HEK293 (cell line): ENCODE results near the gene RNU5B-1.

ENCODE experiments used
- CTCF ChIA-PET: fragments of 350-600 bp; formaldehyde crosslinking; extraction: SDS; loops from one replicate; lab custom pipeline; 2021; ENCODE audit warnings: antibody characterized with exemption; lab: Yijun Ruan, JAX
- POLR2A ChIA-PET: fragments of 300-600 bp; formaldehyde crosslinking; extraction: SDS; loops from one replicate; lab custom pipeline; 2020; ENCODE audit warnings: antibody characterized with exemption, inconsistent platforms; lab: Yijun Ruan, JAX
- H3K27ac ChIP-seq: fragments of 200-500 bp; sonication (Bioruptor generic); 2 replicates; pipeline ENCODE4 v1.5.1; 2014; ENCODE audit warnings: low read depth, low read length, control low read depth, inconsistent platforms; ENCODE audit errors: extremely low read depth
- H3K36me3 ChIP-seq, 2 experiments: fragments of 200-500 bp in 1 of 2; sonication (Bioruptor generic) in 1 of 2; 1 replicate in 1 of 2; 2 replicates in 1 of 2; pipeline ENCODE4 v1.5.1; 2014 to 2017; ENCODE audit warnings: inconsistent platforms in 2 of 2, low read length in 2 of 2; ENCODE audit not compliant: control insufficient read depth in 2 of 2, insufficient read depth in 1 of 2
- H3K4me1 ChIP-seq: fragments of 200-500 bp; sonication (Bioruptor generic); 2 replicates; pipeline ENCODE4 v1.5.1; 2014; ENCODE audit warnings: mild to moderate bottlenecking, low read length, inconsistent platforms; ENCODE audit not compliant: control insufficient read depth, insufficient read depth
- H3K4me3 ChIP-seq: 2 replicates; pipeline ENCODE4 v1.5.1; 2011; ENCODE audit warnings: low read depth, mild to moderate bottlenecking, control low read depth, low read length, moderate library complexity
- H3K9me3 ChIP-seq: fragments of 200-500 bp; sonication (Bioruptor generic); 2 replicates; pipeline ENCODE4 v1.5.1; 2014; ENCODE audit warnings: low read depth, low read length, inconsistent platforms; ENCODE audit not compliant: control insufficient read depth, insufficient read depth
- FEZF1 ChIP-seq: fragments of 450-650 bp; formaldehyde crosslinking; IDR thresholded peaks from 2 replicates; pipeline ENCODE4 v1.5.1; 2016; ENCODE audit warnings: missing biosample characterization, missing genetic modification characterization
- GLIS1 ChIP-seq: fragments of 450-650 bp; formaldehyde crosslinking; IDR thresholded peaks from 2 replicates; pipeline ENCODE4 v1.5.1; 2016; ENCODE audit warnings: missing biosample characterization, missing genetic modification characterization
- GLIS2 ChIP-seq: fragments of 450-650 bp; formaldehyde crosslinking; IDR thresholded peaks from 2 replicates; pipeline ENCODE4 v1.5.1; 2016; ENCODE audit warnings: missing biosample characterization, missing genetic modification characterization
- HOXA7 ChIP-seq: sonication (generic); formaldehyde crosslinking; IDR thresholded peaks from 2 replicates; pipeline ENCODE4 v1.8.1; 2022; ENCODE audit warnings: missing genetic modification reagents, borderline replicate concordance
- MEIS1 ChIP-seq: sonication (generic); formaldehyde crosslinking; IDR thresholded peaks from 2 replicates; pipeline ENCODE4 v1.8.1; 2022; ENCODE audit warnings: missing genetic modification reagents, mild to moderate bottlenecking, borderline replicate concordance
- ZBTB17 ChIP-seq: fragments of 450-650 bp; formaldehyde crosslinking; IDR thresholded peaks from 2 replicates; pipeline ENCODE4 v1.5.1; 2016; ENCODE audit warnings: missing biosample characterization, missing genetic modification characterization
- ZBTB21 ChIP-seq: fragments of 450-650 bp; formaldehyde crosslinking; IDR thresholded peaks from 2 replicates; pipeline ENCODE4 v1.5.1; 2017; ENCODE audit warnings: missing biosample characterization, missing genetic modification characterization
- ZNF121 ChIP-seq: fragments of 450-650 bp; formaldehyde crosslinking; IDR thresholded peaks from 2 replicates; pipeline ENCODE4 v1.5.1; 2016; ENCODE audit warnings: missing biosample characterization, missing genetic modification characterization
- ZNF202 ChIP-seq: fragments of 450-650 bp; formaldehyde crosslinking; IDR thresholded peaks from 2 replicates; pipeline ENCODE4 v1.5.1; 2016; ENCODE audit warnings: missing biosample characterization, missing genetic modification characterization, borderline replicate concordance
- ZNF239 ChIP-seq: fragments of 450-650 bp; formaldehyde crosslinking; IDR thresholded peaks from 2 replicates; pipeline ENCODE4 v1.5.1; 2016; ENCODE audit warnings: missing biosample characterization, missing genetic modification characterization
- ZNF423 ChIP-seq: fragments of 450-650 bp; formaldehyde crosslinking; IDR thresholded peaks from 2 replicates; pipeline ENCODE4 v1.5.1; 2016; ENCODE audit warnings: missing biosample characterization, missing genetic modification characterization
- ZNF600 ChIP-seq: fragments of 450-650 bp; formaldehyde crosslinking; IDR thresholded peaks from 2 replicates; pipeline ENCODE4 v1.5.1; 2016; ENCODE audit warnings: missing biosample characterization, missing genetic modification characterization
- ZNF664 ChIP-seq: fragments of 450-650 bp; formaldehyde crosslinking; IDR thresholded peaks from 2 replicates; pipeline ENCODE4 v1.5.1; 2016; ENCODE audit warnings: missing biosample characterization, missing genetic modification characterization
- TF ChIP-seq, protein P1 (sequence below): fragments of 450-650 bp; formaldehyde crosslinking; IDR thresholded peaks from 2 replicates; pipeline ENCODE4 v1.5.1; 2017; ENCODE audit warnings: missing biosample characterization, missing genetic modification characterization
- TF ChIP-seq, protein P2 (sequence below): fragments of 450-650 bp; formaldehyde crosslinking; IDR thresholded peaks from 2 replicates; pipeline ENCODE4 v1.5.1; 2016; ENCODE audit warnings: missing biosample characterization, missing genetic modification characterization

Gene RNU5B-1

DNA sequence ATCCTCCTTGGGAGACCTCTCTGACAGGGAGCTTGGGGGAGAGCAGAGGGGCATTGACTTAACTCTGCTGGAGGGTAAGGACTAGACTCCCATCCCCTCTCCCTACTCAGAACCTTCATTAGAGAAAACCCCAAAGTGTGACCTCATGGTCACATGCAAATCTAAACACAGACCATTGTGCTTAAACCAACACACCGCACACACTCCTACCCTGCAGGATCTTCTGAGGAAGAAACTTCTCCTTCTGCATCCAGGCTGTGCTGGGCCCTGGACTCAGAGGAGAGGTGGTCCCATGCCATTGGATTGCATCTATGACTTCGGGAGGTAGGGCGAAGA is 17.0 kb upstream of the RNU5B-1 start:
- POLR2A ChIA-PET: interaction anchor here (0.6 to 2.7 kb wide), 7 partner anchors 10 to 221 kb away, joined by 3 to 73 read pairs (median 11); partner anchors contain the start of genes CLPX and RNU5B-1
- CTCF ChIA-PET: interaction anchor here (0.6 to 7.9 kb wide), 9 partner anchors 9 to 586 kb away, joined by 3 to 80 read pairs (median 7); partner anchors contain the start of gene CILP
- no peak overlapping the region; the same call in 1 of the 2 replicates for H3K27ac ChIP-seq
- no peaks in the 10 kb centered on the region; the same call in none of the 2 replicates for H3K4me1 ChIP-seq
- H3K9me3 ChIP-seq: no peaks in the 10 kb centered on the region
- TF ChIP-seq FEZF1 (tag by site-specific recombination): no peak
- no peak for TF ChIP-seq ZNF664 (tag by site-specific recombination)
- no peak for TF ChIP-seq ZNF202
- 0 out of 2 replicates have a peak, but pooled peaks have one; percentile 10 for TF ChIP-seq ZBTB21 (tag by site-specific recombination)
- TF ChIP-seq MEIS1: no peak
- TF ChIP-seq, protein P1, sequence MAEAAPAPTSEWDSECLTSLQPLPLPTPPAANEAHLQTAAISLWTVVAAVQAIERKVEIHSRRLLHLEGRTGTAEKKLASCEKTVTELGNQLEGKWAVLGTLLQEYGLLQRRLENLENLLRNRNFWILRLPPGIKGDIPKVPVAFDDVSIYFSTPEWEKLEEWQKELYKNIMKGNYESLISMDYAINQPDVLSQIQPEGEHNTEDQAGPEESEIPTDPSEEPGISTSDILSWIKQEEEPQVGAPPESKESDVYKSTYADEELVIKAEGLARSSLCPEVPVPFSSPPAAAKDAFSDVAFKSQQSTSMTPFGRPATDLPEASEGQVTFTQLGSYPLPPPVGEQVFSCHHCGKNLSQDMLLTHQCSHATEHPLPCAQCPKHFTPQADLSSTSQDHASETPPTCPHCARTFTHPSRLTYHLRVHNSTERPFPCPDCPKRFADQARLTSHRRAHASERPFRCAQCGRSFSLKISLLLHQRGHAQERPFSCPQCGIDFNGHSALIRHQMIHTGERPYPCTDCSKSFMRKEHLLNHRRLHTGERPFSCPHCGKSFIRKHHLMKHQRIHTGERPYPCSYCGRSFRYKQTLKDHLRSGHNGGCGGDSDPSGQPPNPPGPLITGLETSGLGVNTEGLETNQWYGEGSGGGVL (tag by site-specific recombination): peak; percentile 90
- TF ChIP-seq GLIS1 (tag by site-specific recombination): peak; percentile 63; the same call in 1 of the 2 replicates
- TF ChIP-seq GLIS2 (tag by site-specific recombination): 0 out of 2 replicates have a peak, but pooled peaks have one; percentile 15
- TF ChIP-seq ZBTB17: peak; percentile 63; the same call in 1 of the 2 replicates
- peak; percentile 46; the same call in 1 of the 2 replicates for TF ChIP-seq ZNF600
- TF ChIP-seq, all 188 proteins: peak for 6
- peaks cover 0 to 7% of the 10 kb centered on the region in 2 experiments; a peak in 2 of 3 replicates for H3K36me3 ChIP-seq
- H3K4me3 ChIP-seq: no peak overlapping the region

DNA sequence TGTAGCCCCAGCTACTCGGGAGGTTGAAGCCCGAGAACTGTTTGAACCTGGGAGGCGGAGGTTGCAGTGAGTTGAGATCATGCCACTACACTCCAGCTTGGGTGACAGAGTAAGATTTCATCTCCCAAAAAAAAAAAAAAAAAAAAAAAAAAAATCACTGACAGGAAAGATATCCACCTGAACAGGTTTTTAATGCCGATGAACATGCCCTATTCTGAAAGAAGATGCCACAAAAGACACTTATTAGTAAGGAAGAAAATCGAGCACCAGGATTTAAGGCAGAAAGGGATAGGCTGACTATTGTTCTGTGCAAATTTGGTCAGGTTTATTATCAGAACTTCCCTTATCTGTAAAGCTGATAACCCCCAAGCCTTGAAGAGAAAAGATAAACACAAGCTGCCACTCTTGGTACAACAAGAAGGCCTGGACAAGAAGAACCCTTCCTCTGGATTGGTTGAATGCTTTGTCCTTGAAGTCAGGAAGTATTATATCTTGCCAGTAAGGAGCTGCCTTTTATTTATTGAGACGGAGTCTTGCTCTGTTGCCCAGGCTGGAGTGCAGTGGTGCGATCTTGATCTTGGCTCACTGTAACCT is 15.1 kb upstream of the RNU5B-1 start:
- ChIA-PET POLR2A (interaction anchor here (2.4 kb wide), 1 partner anchor 15 kb away, joined by 11 read pairs; the partner anchor contains the start of gene RNU5B-1), CTCF (interaction anchor here (0.7 to 1.5 kb wide), 2 partner anchors 15 to 491 kb away, joined by 3 to 6 read pairs; partner anchors contain the start of gene RNU5B-1)
- Histone ChIP-seq H3K27ac (no peak overlapping the region), H3K4me1 (no peaks in the 10 kb centered on the region; the same call in none of the 2 replicates), H3K4me3 (no peak overlapping the region), H3K9me3 (no peaks in the 10 kb centered on the region), H3K36me3 (no peaks in the 10 kb centered on the region; a peak in 1 of 3 replicates)
- TF ChIP-seq, protein P2, sequence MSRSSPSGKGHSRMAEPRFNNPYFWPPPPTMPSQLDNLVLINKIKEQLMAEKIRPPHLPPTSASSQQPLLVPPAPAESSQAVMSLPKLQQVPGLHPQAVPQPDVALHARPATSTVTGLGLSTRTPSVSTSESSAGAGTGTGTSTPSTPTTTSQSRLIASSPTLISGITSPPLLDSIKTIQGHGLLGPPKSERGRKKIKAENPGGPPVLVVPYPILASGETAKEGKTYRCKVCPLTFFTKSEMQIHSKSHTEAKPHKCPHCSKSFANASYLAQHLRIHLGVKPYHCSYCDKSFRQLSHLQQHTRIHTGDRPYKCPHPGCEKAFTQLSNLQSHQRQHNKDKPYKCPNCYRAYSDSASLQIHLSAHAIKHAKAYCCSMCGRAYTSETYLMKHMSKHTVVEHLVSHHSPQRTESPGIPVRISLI (tag by site-specific recombination): peak; percentile 94
- TF ChIP-seq ZNF239 (tag by site-specific recombination): no peak
- TF ChIP-seq ZNF121 (tag by site-specific recombination): peak; percentile 84

DNA sequence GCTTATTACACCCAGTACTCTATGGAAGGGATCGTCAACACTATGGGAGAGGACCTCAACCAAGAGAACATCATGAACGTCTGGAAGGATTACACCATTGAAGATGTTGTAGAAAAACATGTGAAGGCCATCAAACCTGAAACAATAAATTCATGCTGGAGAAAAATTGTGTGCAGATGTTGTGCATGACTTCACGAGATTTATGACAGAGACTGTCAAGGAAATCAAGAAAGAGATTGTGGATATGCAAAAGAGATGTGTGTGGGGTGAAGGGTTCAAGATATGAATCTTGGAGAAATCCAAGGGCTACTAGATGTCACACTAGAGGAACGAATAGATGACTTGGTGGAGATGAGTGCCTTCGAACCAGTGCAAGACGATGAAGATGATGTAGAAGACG is 14.2 kb upstream of the RNU5B-1 start:
- H3K9me3 ChIP-seq: no peaks in the 10 kb centered on the region
- H3K36me3 ChIP-seq: no peaks in the 10 kb centered on the region
- no peak overlapping the region for H3K27ac ChIP-seq
- ChIA-PET CTCF (interaction anchor here (1.5 kb wide), 1 partner anchor 15 kb away, joined by 6 read pairs; the partner anchor contains the start of gene RNU5B-1), POLR2A (interaction anchor here (1.8 kb wide), 1 partner anchor 15 kb away, joined by 8 read pairs; the partner anchor contains the start of gene RNU5B-1)
- no peaks in the 10 kb centered on the region; the same call in none of the 2 replicates for H3K4me1 ChIP-seq
- no peak overlapping the region for H3K4me3 ChIP-seq
- no peak for TF ChIP-seq HOXA7 (CRISPR knock-in tag)
- TF ChIP-seq ZNF423 (tag by site-specific recombination): no peak
